Panc1 (cell line): ENCODE data around the gene RASGRP3. TPM values are rescaled to one million over a fixed set of nuclear protein-coding genes. Genes with fewer than 3 reads are reported as not detected.

Experiments used
- ATAC-seq: fragments of 200-7000 bp; cut with Tn5 transposase; 2 replicates; pipeline ENCODE4 v1.9.1; 2020; ENCODE audit warnings: mild to moderate bottlenecking, moderate library complexity
- Bru-seq: library from RNA; stranded (reverse); fragments of 400-500 nt; gene quantifications from one replicate; lab custom pipeline; 2021; lab: Mats Ljungman, UMichigan
- BruChase-seq, 2 experiments: library from RNA; stranded (reverse); fragments of 400-500 nt; gene quantifications; one replicate each; lab custom pipeline; 2021; lab: Mats Ljungman, UMichigan
- BruUV-seq: library from RNA; stranded (reverse); fragments of 400-500 nt; replicated peaks from 2 replicates; lab custom pipeline; 2021; lab: Mats Ljungman, UMichigan
- CTCF ChIA-PET: fragments of 300-600 bp; sonication (Branson Sonifier 250); formaldehyde crosslinking; loops from one replicate; lab custom pipeline; 2022; ENCODE audit warnings: antibody characterized with exemption; lab: Charles Lee
- POLR2A ChIA-PET: fragments of 300-600 bp; sonication (Branson Sonifier 250); formaldehyde crosslinking; loops from one replicate; lab custom pipeline; 2022; ENCODE audit warnings: antibody characterized with exemption; lab: Charles Lee
- DNase-seq: peaks from one replicate; pipeline ENCODE4 v3.0.0-alpha.2; 2010; ENCODE audit warnings: low read depth, low spot score
- H3K27ac ChIP-seq: 2 replicates; pipeline ENCODE4 v1.5.1; 2011; ENCODE audit warnings: mild to moderate bottlenecking, low read length, inconsistent platforms
- H3K27me3 ChIP-seq: fragments of 200-500 bp; sonication (Bioruptor generic); 2 replicates; pipeline ENCODE4 v1.6.0; 2014; ENCODE audit warnings: low read length, inconsistent platforms; ENCODE audit not compliant: control insufficient read depth, insufficient read depth
- H3K36me3 ChIP-seq: fragments of 200-500 bp; sonication (Bioruptor generic); 2 replicates; pipeline ENCODE4 v1.5.1; 2014; ENCODE audit warnings: inconsistent platforms, mild to moderate bottlenecking, low read length, moderate library complexity; ENCODE audit not compliant: control insufficient read depth, insufficient read depth
- H3K4me1 ChIP-seq: 2 replicates; pipeline ENCODE4 v1.5.1; 2011; ENCODE audit warnings: inconsistent platforms, mild to moderate bottlenecking, low read length, moderate library complexity; ENCODE audit not compliant: control insufficient read depth, insufficient read depth
- H3K4me3 ChIP-seq, 2 experiments: 2 replicates each; pipeline ENCODE4 v1.5.1; 2011 to 2012; ENCODE audit warnings: low read depth in 2 of 2, low read length in 2 of 2, mild to moderate bottlenecking in 2 of 2, inconsistent platforms in 1 of 2, moderate library complexity in 1 of 2
- H3K9me3 ChIP-seq: fragments of 200-500 bp; sonication (Bioruptor generic); 2 replicates; pipeline ENCODE4 v1.5.1; 2014; ENCODE audit warnings: low read depth, mild to moderate bottlenecking, inconsistent platforms, low read length, moderate library complexity; ENCODE audit not compliant: control insufficient read depth, insufficient read depth
- CTCF ChIP-seq: fragments of 450-650 bp; IDR thresholded peaks from 2 replicates; pipeline ENCODE4 v1.5.1; 2017; ENCODE audit warnings: mild to moderate bottlenecking
- POLR2AphosphoS5 ChIP-seq: IDR thresholded peaks from 2 replicates; pipeline ENCODE4 v1.6.1; 2012; ENCODE audit warnings: mild to moderate bottlenecking, low read depth, low read length, moderate library complexity
- REST ChIP-seq, 2 experiments: IDR thresholded peaks; 2 replicates each; pipeline ENCODE4 v1.6.1; 2011 to 2012; ENCODE audit warnings: low read depth in 2 of 2, control low read depth in 1 of 2, low read length in 1 of 2, mild to moderate bottlenecking in 1 of 2, moderate library complexity in 1 of 2; ENCODE audit not compliant: insufficient read depth in 1 of 2
- SIN3A ChIP-seq: IDR thresholded peaks from 2 replicates; pipeline ENCODE4 v1.6.1; 2012; ENCODE audit warnings: low read depth, mild to moderate bottlenecking, low read length, moderate library complexity, borderline replicate concordance; ENCODE audit not compliant: insufficient read depth
- TCF7L2 ChIP-seq: IDR thresholded peaks from 2 replicates; pipeline ENCODE4 v1.6.1; 2011; ENCODE audit warnings: mild to moderate bottlenecking, low read depth, low read length, inconsistent platforms
- in situ Hi-C: cut with HindIII; loops from 2 replicates; pipeline ENCODE4 v1.10.0; 2016; ENCODE audit warnings: low sequenced_read_pairs, low pct_unique_long_range_greater_than_20kb
- intact Hi-C: fragments of 100-400 bp; cut with micrococcal nuclease; formaldehyde crosslinking; loops from one replicate; pipeline ENCODE4 v1.10.0; 2022; ENCODE audit not compliant: unreplicated experiment
- long read RNA-seq: library from polyadenylated mRNA; unstranded; transcript quantifications from one replicate; pipeline ENCODE4 v2.0.0, GENCODE V29; 2021; ENCODE audit not compliant: unreplicated experiment
- polyA plus RNA-seq: library from polyadenylated mRNA; unstranded; fragments of >200 nt; gene quantifications from one replicate; pipeline ENCODE4 v1.2.1, GENCODE V29; 2012; ENCODE audit warnings: missing spikeins; ENCODE audit not compliant: insufficient read length
- total RNA-seq: library from RNA; stranded (reverse); gene quantifications from one replicate; pipeline ENCODE4 v1.2.1, GENCODE V29; 2021; ENCODE audit not compliant: unreplicated experiment

Gene RASGRP3, protein sequence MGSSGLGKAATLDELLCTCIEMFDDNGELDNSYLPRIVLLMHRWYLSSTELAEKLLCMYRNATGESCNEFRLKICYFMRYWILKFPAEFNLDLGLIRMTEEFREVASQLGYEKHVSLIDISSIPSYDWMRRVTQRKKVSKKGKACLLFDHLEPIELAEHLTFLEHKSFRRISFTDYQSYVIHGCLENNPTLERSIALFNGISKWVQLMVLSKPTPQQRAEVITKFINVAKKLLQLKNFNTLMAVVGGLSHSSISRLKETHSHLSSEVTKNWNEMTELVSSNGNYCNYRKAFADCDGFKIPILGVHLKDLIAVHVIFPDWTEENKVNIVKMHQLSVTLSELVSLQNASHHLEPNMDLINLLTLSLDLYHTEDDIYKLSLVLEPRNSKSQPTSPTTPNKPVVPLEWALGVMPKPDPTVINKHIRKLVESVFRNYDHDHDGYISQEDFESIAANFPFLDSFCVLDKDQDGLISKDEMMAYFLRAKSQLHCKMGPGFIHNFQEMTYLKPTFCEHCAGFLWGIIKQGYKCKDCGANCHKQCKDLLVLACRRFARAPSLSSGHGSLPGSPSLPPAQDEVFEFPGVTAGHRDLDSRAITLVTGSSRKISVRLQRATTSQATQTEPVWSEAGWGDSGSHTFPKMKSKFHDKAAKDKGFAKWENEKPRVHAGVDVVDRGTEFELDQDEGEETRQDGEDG
- total RNA-seq, result 2.6 TPM
- polyA plus RNA-seq, result 0.96 TPM
- Bru-seq, nascent RNA, result percentile 30 among the genes with signal in this experiment
- percentile 25 among the genes with signal in this experiment for BruChase-seq, experiment 1, labeled RNA remaining after a 2-hour chase
- percentile 30 among the genes with signal in this experiment for BruChase-seq, experiment 2, labeled RNA remaining after a 6-hour chase
- long read RNA-seq, full-length matches to known transcripts, result 2 of 4 reads
- long read RNA-seq, partial matches to known transcripts, result 0 of 4 reads
- long read RNA-seq, other reads (novel, unspliced or antisense), result 2 of 4 reads

GRCh38 chr2:33476131-33476792, at the start of gene RASGRP3:
Gene RASGRP3 (plus strand): TSS chr2:33476649. CDS start chr2:33515137, 38,488 bp downstream.
- Histone ChIP-seq H3K27ac (peak within 1 kb of the TSS; percentile 71), H3K4me1 (no peaks in the 10 kb centered on the region; the same call in 1 of the 2 replicates), H3K4me3 (peak within 1 kb of the TSS; percentile 80 to 94), H3K36me3 (peaks cover 2% of the 10 kb centered on the region; the same call in 1 of the 2 replicates), H3K9me3 (no peaks in the 10 kb centered on the region), H3K27me3 (no peaks in the 10 kb centered on the region)
- no TSS peak for BruUV-seq
- ChIA-PET CTCF (interaction anchor here (0.6 to 1.1 kb wide), 3 partner anchors 14 to 107 kb away, joined by 4 to 8 read pairs (median 4); no protein-coding TSS in a partner anchor), POLR2A (no interaction called here)
- in situ Hi-C loops, result no loop called here
- intact Hi-C loops, result loop anchor here (5.0 kb wide), 1 partner anchor 106 kb away; no protein-coding TSS in a partner anchor
- DNase-seq (peak; percentile 75), ATAC-seq (peak; percentile 89)
- peak; percentile 31; the same call in 1 of the 2 replicates for TF ChIP-seq TCF7L2
- TF ChIP-seq POLR2AphosphoS5, result no peak

DNA sequence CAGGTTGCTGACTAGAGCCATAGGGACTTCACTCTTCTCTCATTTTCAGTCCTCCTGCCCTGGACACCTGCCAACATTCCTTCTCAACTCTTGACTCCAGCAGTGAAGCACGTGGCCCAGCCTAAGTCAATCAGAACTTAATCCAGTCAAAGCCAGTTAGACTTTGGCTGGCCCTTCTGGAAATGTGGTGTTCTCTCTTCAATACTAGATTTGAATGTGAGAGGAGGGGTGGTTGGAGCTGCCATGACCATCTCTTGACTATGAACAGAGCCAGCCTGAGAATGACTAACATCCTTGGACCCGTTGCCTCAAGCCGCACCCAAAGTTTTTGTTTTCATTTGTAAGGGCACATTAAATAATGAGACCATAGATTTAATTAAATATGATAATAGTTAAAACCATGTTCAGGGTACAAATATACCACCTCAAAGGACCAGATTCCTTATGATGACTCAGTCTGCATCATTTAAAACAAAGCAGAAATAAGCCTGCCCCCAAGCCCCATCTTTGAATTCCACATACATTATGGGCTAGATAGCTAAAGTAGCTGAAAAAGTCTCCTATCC, 49.7 kb upstream of the RASGRP3 start:
- Histone ChIP-seq H3K27me3 (no peaks in the 10 kb centered on the region), H3K4me3 (no peak overlapping the region), H3K4me1 (no peaks in the 10 kb centered on the region), H3K9me3 (no peaks in the 10 kb centered on the region), H3K36me3 (no peaks in the 10 kb centered on the region), H3K27ac (no peak overlapping the region)
- DNase-seq (no peak), ATAC-seq (no peak)
- TF ChIP-seq REST (IDR thresholded peaks at IDR 0.05; ENCODE audit: insufficient read depth in 1 of 2, low read depth in 2 of 2, low read length in 1 of 2), result no peak
- no peak for TF ChIP-seq SIN3A
- no peak for TF ChIP-seq TCF7L2
- TF ChIP-seq POLR2AphosphoS5, result no peak
- TF ChIP-seq CTCF, result no peak
- in situ Hi-C loops, result no loop called here
- CTCF ChIA-PET, result no interaction called here
- POLR2A ChIA-PET, result no interaction called here
- BruUV-seq, result no TSS peak
- intact Hi-C loops, result no loop called here
